GM18505 (cell line): ENCODE measurements around the gene COL4A3.
"Not testable (repeated sequence)": the region's sequence is repeated elsewhere in the genome, so short reads cannot be mapped to it uniquely, and the experiment has no call there.

Experiments used
- ATAC-seq: cut with Tn5 transposase; IDR thresholded peaks from one replicate; pipeline ENCODE4 v1.9.1; 2021; ENCODE audit not compliant: unreplicated experiment
- POLR2A ChIP-seq: IDR thresholded peaks from 4 replicates; pipeline ENCODE4 v1.6.1; 2011; ENCODE audit warnings: borderline replicate concordance; ENCODE audit not compliant: insufficient read depth, insufficient read length; ENCODE audit errors: extremely low read depth

The COL4A3 gene

GRCh38 chr2:227146456-227146855, 18.0 kb upstream of the COL4A3 start:
- TF ChIP-seq POLR2A: no peak
- no peak for ATAC-seq

- ATAC-seq: no peak
- no peak for TF ChIP-seq POLR2A
These were observed 17.4 kb upstream of the COL4A3 start for GRCh38 chr2:227147023-227147422.

- ATAC-seq: no peak
- no peak for TF ChIP-seq POLR2A
These were observed 16.3 kb upstream of the COL4A3 start for GRCh38 chr2:227148106-227148505.

- TF ChIP-seq POLR2A: no peak
- no peak for ATAC-seq
These were observed 14.0 kb upstream of the COL4A3 start for GRCh38 chr2:227150222-227150936.

DNA sequence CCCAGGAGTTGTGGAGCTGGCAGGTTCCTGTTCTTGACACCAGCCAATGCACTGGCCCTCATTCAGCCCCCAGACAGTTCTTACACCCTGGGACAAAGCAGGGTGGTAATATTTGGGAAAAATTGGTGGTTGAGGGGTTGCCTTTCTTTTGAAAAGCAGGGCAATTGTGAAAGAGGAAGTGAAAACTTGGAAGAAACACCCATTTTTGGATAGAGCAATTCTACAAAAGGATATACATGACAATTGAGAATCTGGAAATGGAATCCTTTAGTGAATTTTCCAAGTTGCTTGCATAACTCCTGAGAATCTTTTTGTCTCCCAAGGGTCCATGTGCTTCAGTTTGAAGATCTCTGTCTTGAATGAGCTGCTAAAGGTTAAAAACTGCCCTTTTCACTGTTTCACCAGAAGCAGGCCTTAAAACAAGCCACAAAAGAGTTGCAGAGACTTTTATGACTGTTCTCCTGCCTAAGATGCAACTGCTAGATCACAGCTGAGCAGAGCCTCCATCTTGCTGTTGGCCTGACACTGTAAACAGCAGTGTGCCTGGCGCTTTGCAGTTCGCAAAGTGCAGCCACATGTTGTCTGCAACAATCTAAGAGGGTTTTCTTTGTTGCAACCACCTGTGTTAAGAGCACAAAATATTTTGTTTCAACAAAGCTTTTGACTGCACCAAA, 12.2 kb upstream of the COL4A3 start:
- no peak for ATAC-seq
- no peak for TF ChIP-seq POLR2A

DNA sequence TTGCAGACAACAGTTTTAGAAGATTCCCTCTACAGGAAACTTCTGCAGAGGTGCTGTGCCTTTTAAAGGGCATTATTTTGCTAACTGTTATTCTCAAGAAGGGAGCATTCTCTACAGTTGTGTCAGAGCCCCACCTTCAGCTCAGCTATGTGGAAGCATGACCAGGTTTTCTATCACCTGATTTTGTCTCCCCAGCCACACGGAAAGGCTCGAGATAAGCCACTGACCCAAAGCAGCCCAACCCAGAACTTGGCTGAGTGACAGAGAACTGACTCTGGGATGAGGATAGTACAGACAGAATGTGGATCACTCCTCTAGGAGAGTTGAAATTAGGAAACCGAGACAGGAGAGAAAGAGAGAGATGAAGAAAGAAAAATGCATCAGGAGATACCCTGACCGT, 11.1 kb upstream of the COL4A3 start:
- TF ChIP-seq POLR2A: no peak
- no peak for ATAC-seq

DNA sequence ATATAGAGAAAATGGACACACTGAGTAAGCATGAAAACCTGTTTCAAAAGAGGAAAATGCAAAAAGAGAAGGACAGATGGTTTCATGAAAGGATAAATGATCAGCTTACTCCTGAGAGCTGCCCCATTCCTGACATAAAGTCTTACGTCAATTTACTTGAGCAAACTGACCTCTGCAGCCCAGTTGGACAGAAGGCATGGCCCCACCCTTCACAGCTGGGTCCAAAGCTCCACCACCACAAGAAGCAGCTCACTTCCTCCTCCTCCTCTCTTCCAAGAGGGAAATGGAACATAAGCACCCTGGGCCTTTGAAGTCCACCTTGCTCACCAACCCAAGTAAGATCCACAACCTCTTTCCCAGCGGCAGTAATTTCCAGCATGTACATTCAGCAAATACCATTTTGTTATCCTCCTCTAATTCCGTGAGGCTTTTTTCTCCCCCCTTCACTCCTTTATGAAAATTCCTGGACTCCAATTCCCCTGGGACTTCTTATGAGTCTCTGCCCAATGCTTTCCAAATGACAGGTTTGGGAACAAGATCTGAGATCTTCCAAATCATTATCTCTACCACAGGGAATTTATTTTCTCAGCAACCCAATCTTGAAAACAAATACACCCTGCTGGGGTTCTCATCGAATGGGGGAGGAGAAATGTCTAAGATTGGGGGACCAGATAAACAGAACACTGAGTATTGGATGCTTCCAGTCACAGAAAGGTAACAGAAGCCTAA, 10.5 kb upstream of the COL4A3 start:
- TF ChIP-seq POLR2A: no peak
- no peak for ATAC-seq

DNA sequence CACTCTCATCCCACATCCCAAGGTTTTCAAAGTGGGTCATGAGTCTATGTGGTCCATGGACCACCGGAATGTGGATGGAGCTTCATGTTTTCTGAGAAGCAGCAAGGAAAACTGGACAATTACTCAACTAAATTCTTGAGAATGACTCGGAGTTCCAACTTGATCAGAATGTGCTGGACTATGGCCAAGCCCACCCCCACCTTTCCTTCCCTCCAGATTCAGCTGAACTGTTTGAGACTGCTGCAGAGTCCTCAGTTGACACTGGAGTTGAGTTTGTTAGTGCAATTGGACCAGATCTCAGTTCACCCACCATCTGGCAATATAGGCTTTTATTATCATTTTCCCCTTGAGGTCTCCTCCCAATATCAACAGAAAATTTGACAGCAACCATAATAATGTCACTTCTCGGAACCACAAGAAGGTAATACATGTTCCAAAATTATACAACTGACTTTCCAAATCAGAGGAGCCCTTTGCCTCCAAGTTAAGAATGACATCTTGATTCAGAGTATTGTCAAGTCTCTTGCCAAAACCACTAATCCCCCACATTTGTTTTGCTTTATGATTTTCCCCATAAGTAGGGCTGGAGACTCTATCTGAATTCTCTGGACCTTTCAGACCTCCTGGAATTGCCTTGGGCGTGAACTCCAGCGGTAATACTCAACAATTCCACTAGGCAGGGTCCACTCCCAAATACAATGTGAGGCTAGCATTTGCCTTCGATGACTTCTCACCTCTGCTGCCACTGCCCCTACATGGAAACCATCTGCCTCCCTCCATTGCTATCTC, 9.2 kb upstream of the COL4A3 start:
- TF ChIP-seq POLR2A: no peak
- no peak for ATAC-seq

GRCh38 chr2:227160164-227160563, 4.3 kb upstream of the COL4A3 start:
- no peak for TF ChIP-seq POLR2A
- ATAC-seq: no peak

DNA sequence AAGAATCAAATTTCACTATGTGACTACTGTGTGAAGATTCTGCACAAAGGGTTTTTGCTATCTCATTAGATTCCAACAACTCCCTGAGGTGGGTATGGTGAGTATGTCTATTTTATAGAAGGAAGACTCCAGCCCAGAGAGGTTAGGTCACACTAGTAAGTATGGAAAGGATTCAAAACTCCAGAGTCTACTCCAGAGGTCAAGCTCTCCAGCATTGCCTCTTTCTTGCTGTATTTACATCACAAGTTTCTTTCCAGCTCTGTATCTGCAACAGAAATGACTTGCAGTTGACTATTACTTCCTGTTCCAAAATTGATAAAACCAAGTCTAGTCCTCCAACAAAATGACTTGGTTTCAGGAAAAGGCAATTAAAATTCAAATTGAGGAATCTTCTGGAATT, 2.5 kb upstream of the COL4A3 start:
- no peak for TF ChIP-seq POLR2A
- ATAC-seq: no peak

DNA sequence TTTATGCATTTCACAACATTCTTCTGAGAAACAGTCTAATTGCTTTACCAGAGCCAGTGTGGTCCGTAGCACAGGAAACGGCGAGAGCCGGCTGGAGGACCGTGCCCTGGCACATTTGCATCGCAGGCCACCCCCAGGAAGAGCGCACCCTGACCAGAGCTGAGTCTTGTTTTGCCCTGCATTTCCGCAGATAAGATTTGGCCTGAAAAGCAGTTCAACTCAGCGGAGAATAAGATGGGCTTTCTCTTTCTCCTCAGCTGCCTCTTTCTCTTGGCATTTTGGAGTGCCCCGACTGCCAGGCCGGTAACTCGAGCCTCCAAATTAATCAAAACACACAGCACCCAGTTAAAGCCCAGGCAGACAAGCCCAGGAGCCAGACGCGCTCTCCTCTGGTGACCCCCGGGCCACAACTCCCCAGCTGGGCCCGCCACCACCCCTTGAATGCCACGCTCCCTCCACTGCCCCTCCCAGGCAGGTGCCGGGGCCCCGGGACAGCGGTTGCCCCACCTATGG, 883 bp upstream of the COL4A3 start:
- no peak for TF ChIP-seq POLR2A
- ATAC-seq: peak; percentile 42

GRCh38 chr2:227164763-227165291, 403 bp downstream of the COL4A3 start:
- no peak for TF ChIP-seq POLR2A
- ATAC-seq: peak; percentile 72

DNA sequence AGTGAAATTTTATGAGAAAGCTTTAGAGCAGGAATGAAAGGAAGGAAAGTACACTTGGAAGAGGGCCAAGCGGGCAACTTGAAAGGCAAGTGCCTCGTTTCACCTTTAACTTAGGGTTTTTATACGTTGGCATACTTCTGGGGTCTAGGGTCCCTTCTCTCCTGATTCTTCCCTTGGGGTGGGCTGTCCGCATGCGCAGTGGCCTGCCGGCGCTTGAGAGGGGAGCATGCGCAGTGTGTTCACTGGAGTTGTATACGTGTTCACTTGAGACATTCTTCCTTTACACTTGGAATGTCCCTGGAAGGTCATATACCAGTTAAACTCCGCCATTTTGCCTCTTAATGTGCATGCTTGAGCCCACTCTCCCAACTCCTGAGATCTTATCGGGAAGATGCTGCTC, 7.4 kb downstream of the COL4A3 start:
- not testable (repeated sequence) for ATAC-seq
